ENCODE data around the gene BMP6.

- TF ChIP-seq CTCF (conservative IDR thresholded peaks at IDR 0.05) (no peak), ZFX (IDR thresholded peaks at IDR 0.05) (no peak)
These were observed 43.8 kb downstream of the BMP6 start for GRCh38 chr6:7769702-7770101.

Data from C4-2B (cell line).